Thymus (tissue), 11 donors: ENCODE data around the gene TSPAN10. TPM values are rescaled to one million over a fixed set of nuclear protein-coding genes. Genes with fewer than 3 reads are reported as not detected.
A peak's percentile ranks its signal among the peaks of the same experiment; 100 is the strongest.
"Not testable (repeated sequence)": the region's sequence is repeated elsewhere in the genome, so short reads cannot be mapped to it uniquely, and the experiment has no call there.

Experiments
- DNase-seq, 9 donors: peaks; one replicate each; pipeline ENCODE4 v3.0.0-alpha.2; 2013; ENCODE audit warnings: low spot score in 9 of 9, low read depth in 6 of 9, missing footprints in 1 of 9
- H3K27ac ChIP-seq, 2 donors: one replicate each; pipeline ENCODE4 v1.5.1; 2013; ENCODE audit warnings: control low read depth in 1 of 2, low read depth in 1 of 2, low read length in 1 of 2, mild to moderate bottlenecking in 1 of 2, moderate library complexity in 1 of 2
- H3K27me3 ChIP-seq, 2 donors: one replicate each; pipeline ENCODE4 v1.5.1; 2013; ENCODE audit warnings: low read length in 1 of 2; ENCODE audit not compliant: control insufficient read depth in 2 of 2, insufficient read depth in 1 of 2
- H3K36me3 ChIP-seq, 2 donors: one replicate each; pipeline ENCODE4 v1.5.1; 2013; ENCODE audit warnings: low read length in 1 of 2, mild to moderate bottlenecking in 1 of 2, moderate library complexity in 1 of 2; ENCODE audit not compliant: control insufficient read depth in 2 of 2, insufficient read depth in 2 of 2
- H3K4me1 ChIP-seq, 2 donors: one replicate each; pipeline ENCODE4 v1.5.1; 2013; ENCODE audit warnings: low read length in 2 of 2; ENCODE audit not compliant: control insufficient read depth in 2 of 2, insufficient read depth in 2 of 2
- H3K4me3 ChIP-seq, 2 donors: one replicate each; pipeline ENCODE4 v1.5.1; 2013; ENCODE audit warnings: low read length in 2 of 2, control low read depth in 1 of 2, mild to moderate bottlenecking in 1 of 2
- H3K9me3 ChIP-seq, 2 donors: one replicate each; pipeline ENCODE4 v1.5.1; 2013; ENCODE audit warnings: low read length in 1 of 2, mild to moderate bottlenecking in 1 of 2; ENCODE audit not compliant: control insufficient read depth in 2 of 2, insufficient read depth in 1 of 2
- WGBS: extraction: QIAGEN DNeasy Blood & Tissue Kit; methylation state at CpG from one replicate; pipeline ENCODE4 v1.1.7; 2013; 5-methylcytosine and 5-hydroxymethylcytosine counted together
- polyA plus RNA-seq: library from polyadenylated mRNA; stranded (reverse); fragments of 200-250 nt; gene quantifications from one replicate; pipeline ENCODE4 v1.2.3, GENCODE V29; 2013
- total RNA-seq: library from RNA; stranded (reverse); fragments of 120-200 nt; gene quantifications from one replicate; pipeline ENCODE4 v1.2.4, GENCODE V29; 2013
- donor health status: healthy.

The TSPAN10 gene
- total and polyA plus RNA-seq, 2 donors = 0.47 to 1.8 TPM

GRCh38 chr17:81618307-81618706 lies 18.7 kb upstream of the TSPAN10 start:
- H3K9me3 ChIP-seq, H3K27me3 ChIP-seq, H3K4me3 ChIP-seq, DNase-seq, H3K27ac ChIP-seq: not testable (repeated sequence)
- peaks cover 60 to 68% of the 10 kb centered on the region in 2 donors for H3K36me3 ChIP-seq
- WGBS = 97% methylated on average over 30 of the region's 36 CpGs
- H3K4me1 ChIP-seq = peaks cover 0 to 13% of the 10 kb centered on the region in 2 donors

- WGBS = 97% methylated on average over 11 of the region's 11 CpGs
- Histone ChIP-seq H3K9me3 (peaks cover 0 to 4% of the 10 kb centered on the region in 2 donors), H3K27ac (no peak overlapping the region), H3K36me3 (peaks cover 67 to 72% of the 10 kb centered on the region in 2 donors), H3K4me1 (no peaks in the 10 kb centered on the region), H3K27me3 (no peaks in the 10 kb centered on the region), H3K4me3 (no peak overlapping the region)
- DNase-seq = no peak
Measured at GRCh38 chr17:81621494-81622130, 15.4 kb upstream of the TSPAN10 start.

- 97% methylated on average over 8 of the region's 8 CpGs for WGBS
- H3K4me1 ChIP-seq = peaks cover 1 to 2% of the 10 kb centered on the region in 2 donors
- H3K9me3 ChIP-seq = no peaks in the 10 kb centered on the region
- no peak overlapping the region for H3K4me3 ChIP-seq
- peaks cover 32 to 48% of the 10 kb centered on the region in 2 donors for H3K36me3 ChIP-seq
- no peak overlapping the region for H3K27ac ChIP-seq
- DNase-seq = no peak
- H3K27me3 ChIP-seq = no peaks in the 10 kb centered on the region
Measured at GRCh38 chr17:81630274-81630673, 6.7 kb upstream of the TSPAN10 start.

GRCh38 chr17:81631482-81631881 lies 5.5 kb upstream of the TSPAN10 start:
- DNase-seq = no peak
- Histone ChIP-seq H3K9me3 (no peaks in the 10 kb centered on the region), H3K4me3 (no peak overlapping the region), H3K27ac (no peak overlapping the region), H3K36me3 (peaks cover 25 to 37% of the 10 kb centered on the region in 2 donors), H3K4me1 (peaks cover 12% of the 10 kb centered on the region in 2 donors), H3K27me3 (no peaks in the 10 kb centered on the region)
- WGBS = 82% methylated on average over 7 of the region's 7 CpGs

GRCh38 chr17:81635431-81635830 lies 1.6 kb upstream of the TSPAN10 start:
- no peaks in the 10 kb centered on the region for H3K9me3 ChIP-seq
- H3K4me3 ChIP-seq = no peak overlapping the region
- WGBS = 97% methylated on average over 5 of the region's 5 CpGs
- H3K27me3 ChIP-seq = no peaks in the 10 kb centered on the region
- H3K4me1 ChIP-seq = peaks cover 14 to 16% of the 10 kb centered on the region in 2 donors
- H3K36me3 ChIP-seq = peaks cover 4 to 9% of the 10 kb centered on the region in 2 donors
- H3K27ac ChIP-seq = no peak overlapping the region
- DNase-seq = no peak

- Histone ChIP-seq H3K4me3 (peak overlapping the region; percentile 86 to 94), H3K27me3 (no peaks in the 10 kb centered on the region), H3K9me3 (no peaks in the 10 kb centered on the region), H3K36me3 (peaks cover 4 to 9% of the 10 kb centered on the region in 2 donors), H3K27ac (peak overlapping the region in 1 of 2 donors; percentile 40), H3K4me1 (peaks cover 14 to 16% of the 10 kb centered on the region in 2 donors)
- WGBS = 56% methylated on average over 18 of the region's 18 CpGs
- no peak for DNase-seq
Measured at GRCh38 chr17:81635973-81636504, 957 bp upstream of the TSPAN10 start.

GRCh38 chr17:81638683-81639082 lies 1.7 kb downstream of the TSPAN10 start:
- H3K36me3 ChIP-seq = peaks cover 0 to 2% of the 10 kb centered on the region in 2 donors
- no peak for DNase-seq
- H3K4me3 ChIP-seq = no peak overlapping the region
- WGBS = 97% methylated on average over 4 of the region's 4 CpGs
- no peaks in the 10 kb centered on the region for H3K27me3 ChIP-seq
- H3K27ac ChIP-seq = no peak overlapping the region
- H3K9me3 ChIP-seq = no peaks in the 10 kb centered on the region
- H3K4me1 ChIP-seq = peaks cover 14 to 16% of the 10 kb centered on the region in 2 donors

- no peak for DNase-seq
- WGBS = 97% methylated on average over 9 of the region's 9 CpGs
- Histone ChIP-seq H3K9me3 (no peaks in the 10 kb centered on the region), H3K4me3 (no peak overlapping the region), H3K27me3 (peaks cover 0 to 2% of the 10 kb centered on the region in 2 donors), H3K36me3 (no peaks in the 10 kb centered on the region), H3K27ac (no peak overlapping the region), H3K4me1 (peaks cover 14 to 16% of the 10 kb centered on the region in 2 donors)
Measured at GRCh38 chr17:81640011-81640410, 3.0 kb downstream of the TSPAN10 start.

- no peak for DNase-seq
- H3K27ac ChIP-seq = no peak overlapping the region
- 98% methylated on average over 17 of the region's 17 CpGs for WGBS
- H3K4me3 ChIP-seq = no peak overlapping the region
- H3K27me3 ChIP-seq = peaks cover 2 to 17% of the 10 kb centered on the region in 2 donors
- H3K9me3 ChIP-seq = no peaks in the 10 kb centered on the region
- H3K36me3 ChIP-seq = no peaks in the 10 kb centered on the region
- H3K4me1 ChIP-seq = peaks cover 2 to 4% of the 10 kb centered on the region in 2 donors
Measured at GRCh38 chr17:81641825-81642489, 5.0 kb downstream of the TSPAN10 start.
